Measurements from ENCODE around the gene WASF2.
"Not testable (repeated sequence)": the region's sequence is repeated elsewhere in the genome, so short reads cannot be mapped to it uniquely, and the experiment has no call there.

Gene WASF2

DNA sequence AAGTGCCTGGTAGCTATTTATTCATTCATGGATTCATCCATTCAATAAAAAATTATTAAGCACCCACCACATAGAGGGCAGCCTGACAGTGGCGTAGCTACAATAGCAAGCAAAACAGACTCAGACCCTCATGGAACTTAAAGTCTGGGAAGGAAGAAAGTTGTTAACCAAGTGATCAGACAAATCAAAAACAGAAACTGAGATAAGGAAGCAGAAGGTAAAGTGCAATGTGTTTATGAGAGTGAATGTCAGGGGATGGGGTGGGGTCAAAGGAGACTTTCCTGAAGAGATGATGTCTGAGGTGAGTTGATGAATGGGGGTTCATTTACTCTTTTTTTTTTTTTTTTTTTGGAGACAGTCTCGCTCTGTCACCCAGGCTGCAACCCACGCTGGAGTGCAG lies 2.8 kb upstream of the WASF2 start:
- DNase-seq, result no peak

DNA sequence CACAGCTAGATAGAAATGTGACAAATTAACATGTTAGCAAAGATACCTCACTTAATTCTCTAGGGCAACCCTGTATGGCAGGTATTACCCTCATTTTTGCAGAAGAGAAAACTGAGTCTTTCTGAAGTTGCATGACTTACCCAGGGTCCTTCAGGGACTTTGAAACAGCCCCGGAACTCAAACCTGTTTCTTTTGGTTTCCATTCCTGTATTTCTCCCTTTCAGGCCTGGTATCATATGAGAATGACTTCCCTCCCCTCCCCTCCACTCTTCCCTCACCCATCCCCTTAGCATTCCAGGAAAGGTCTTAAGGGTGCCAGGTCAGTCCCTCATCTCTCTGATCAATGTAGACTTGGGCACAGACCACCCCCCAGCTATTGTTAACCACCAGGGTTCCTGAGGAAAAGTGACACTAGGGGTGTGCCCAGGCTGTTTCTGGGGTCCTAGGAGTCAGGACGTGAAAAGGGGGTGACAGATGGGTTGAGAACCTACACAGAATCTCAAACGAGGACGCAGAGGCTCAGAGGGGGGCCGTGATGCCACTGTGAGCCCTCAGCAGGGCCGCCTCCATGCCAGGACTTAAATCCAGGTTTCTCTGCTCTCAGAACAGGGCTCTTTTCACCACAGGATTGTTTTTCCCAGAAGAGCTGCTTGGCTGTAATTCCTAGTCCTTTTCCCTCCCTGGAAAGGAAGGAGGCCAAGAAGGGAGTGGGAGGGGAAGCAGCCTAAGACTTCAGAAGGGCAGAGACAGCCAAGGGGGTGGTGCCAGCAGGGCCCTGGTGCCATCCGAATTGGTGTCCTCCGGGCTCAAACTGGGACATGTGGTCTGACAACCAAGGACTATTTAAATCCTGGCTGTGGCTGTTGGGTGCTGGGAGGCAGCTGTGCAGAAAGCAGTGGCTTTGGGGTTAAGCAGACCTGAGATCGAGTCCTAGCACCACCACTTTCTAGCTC lies 2.1 kb upstream of the WASF2 start:
- DNase-seq, result no peak

DNA sequence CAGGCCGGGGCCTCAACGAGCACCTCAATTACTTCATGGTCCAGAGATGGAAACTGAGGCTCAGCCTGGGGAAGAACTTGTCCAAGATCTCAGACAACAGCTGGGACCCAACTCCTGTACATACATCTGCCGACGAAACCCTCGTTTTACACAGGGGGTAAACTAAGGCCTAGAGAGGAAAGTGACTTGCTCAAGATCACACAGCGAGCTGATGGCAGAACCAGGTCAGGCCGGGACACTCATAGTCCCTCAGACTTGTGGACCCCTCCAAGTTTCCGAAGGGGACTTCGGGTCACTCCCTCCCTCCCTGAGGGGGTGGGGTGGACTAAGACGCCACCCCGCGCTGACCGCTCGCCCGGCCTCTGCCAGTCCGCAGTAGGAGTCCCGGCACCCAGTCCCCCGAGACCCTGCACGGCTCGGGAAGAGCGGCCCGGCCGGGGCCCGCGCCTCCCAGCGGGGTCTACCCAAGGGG lies 430 bp downstream of the WASF2 start:
- no peak for DNase-seq

DNA sequence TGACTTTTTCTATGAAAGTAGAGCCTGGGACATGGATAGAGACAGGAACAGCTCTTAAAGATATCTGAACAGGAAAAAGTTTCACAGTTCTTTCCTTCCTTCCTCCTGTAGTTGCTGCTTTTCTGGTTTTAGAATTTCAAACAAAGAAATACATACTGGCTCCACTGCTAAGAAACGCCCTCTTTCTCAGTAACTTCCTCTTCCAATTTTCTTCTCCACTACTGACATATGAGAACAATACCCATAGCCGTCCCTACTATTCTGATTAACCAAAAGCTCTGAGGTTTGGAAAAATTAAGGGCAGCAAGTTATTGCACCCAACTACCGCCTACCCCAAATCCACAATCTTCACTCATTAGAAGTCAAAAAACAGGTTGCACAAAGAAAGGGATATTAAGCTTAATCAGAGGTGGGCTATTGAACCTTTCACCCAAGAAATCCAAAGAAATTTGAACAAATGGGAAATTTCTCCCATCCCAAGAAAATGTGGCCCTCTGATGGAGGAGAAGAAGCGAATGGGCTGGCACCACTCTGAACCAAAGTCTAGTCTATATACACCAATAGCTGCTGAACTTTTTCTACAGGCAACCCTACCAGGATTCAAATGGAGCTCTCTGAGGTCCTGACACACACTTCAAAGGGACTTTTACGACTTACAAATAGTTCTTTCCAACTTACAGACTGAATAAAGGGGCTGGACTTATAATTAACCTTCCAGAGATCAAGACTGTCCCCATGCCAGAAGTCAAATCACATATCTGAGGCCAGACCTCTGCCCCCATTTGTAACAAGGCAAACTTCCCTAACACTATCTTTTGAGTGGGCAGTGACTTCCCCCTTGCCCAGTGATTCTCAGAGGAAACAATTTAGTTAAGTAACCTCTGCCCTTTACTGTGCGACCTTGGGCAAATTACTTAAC lies 1.7 kb downstream of the WASF2 start:
- no peak for DNase-seq

DNA sequence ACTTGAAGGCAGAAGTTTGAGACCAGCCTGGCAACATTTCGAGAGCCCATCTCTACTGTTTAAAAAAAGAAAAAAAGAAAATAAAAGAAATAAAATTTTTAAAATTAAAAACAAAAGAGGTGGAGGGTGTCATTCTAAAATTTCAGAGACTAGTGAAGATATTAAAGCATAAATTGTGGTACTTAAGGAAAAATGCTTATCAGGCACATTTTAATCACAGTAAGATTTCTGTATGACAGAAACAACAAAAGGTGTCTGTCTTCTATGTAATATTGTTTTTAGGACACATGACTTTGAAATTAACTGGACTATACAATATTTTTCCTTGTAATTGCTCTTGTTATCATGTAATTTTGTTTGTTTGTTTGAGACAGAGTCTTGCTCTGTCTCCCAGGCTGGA lies 4.6 kb downstream of the WASF2 start:
- DNase-seq, result no peak

DNA sequence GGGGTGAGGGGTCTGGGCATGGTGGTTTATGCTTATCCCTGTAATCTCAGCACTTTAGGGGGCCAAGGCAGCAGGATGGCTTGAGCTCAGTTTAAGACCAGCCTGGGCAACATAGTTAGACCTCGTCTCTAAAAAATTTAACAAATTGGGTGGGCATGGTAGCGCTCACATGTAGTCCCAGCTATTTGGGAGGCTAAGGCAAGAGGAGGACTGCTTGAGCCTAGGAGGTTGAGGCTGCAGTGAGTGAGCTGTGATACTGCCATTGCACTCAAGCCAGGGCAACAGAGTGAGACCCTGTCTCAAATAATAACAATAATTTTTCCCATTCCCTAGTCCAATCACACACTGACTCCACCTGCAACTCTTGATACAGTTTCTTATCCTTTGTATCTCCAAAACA lies 6.3 kb downstream of the WASF2 start:
- DNase-seq, result no peak

DNA sequence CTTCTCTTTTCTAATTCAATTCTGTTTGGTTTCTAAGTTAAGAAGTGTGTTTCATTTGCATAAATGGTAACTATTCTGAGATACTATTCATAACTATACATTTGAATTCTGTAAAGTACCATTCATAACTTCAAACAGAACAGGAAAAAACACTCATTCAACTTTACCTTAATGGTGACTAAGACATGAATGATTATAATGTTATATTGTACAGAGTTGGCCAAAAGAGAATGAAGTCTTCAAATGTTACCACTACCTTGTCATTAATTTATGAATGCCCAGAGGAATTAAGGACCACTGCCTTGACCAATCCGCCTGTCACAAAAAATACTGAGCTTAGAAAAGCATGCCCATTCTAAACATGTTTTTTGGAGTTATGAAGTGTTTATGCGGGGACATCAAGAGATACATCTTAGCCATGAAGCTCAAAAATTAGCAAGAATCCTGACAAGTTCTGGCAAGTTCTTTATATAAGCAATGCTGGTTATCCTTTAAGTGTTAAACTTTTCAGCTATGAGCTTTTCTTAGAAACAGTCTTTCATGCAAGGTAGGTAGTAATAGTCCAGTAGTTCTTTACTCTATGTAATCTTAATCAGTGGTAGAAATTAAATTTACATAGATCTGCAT lies 7.9 kb downstream of the WASF2 start:
- DNase-seq, result no peak

DNA sequence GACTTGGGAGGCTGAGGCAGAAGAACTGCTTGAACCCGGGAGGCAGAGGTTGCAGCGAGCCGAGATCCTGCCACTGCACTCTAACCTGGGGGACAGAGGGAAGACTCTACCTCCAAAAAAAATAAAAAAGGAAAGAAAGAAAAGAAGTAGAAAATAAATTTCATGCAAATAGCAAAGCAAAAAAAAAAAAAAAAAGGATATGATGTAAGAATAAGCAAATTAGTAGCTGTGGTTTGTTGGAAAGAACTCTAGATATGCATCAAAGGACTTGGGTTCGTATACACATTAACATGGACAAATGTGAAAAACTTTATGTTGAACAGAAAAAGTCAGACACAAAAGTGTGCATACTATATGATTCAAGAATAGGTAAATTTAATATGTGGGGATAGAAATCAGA lies 11.9 kb downstream of the WASF2 start:
- no peak for DNase-seq

DNA sequence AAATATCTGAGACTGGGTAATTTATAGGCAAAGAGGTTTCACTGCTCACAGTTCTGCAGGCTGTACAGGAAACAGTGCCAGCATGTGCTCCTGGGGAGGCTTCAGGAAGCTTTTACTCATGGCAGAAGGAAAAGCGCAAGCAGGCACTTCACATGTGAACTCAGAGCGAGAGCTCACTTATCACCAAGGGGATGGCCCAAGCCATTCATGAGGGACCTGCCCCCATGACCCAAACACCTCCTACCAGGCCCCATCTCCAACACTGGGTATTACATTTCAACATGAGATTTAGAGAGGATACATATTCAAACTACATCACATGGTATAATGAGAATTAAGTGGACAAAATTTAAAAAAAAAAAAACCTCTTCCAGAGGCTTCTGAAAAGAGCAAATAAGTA lies 13.7 kb downstream of the WASF2 start:
- DNase-seq, result no peak

DNA sequence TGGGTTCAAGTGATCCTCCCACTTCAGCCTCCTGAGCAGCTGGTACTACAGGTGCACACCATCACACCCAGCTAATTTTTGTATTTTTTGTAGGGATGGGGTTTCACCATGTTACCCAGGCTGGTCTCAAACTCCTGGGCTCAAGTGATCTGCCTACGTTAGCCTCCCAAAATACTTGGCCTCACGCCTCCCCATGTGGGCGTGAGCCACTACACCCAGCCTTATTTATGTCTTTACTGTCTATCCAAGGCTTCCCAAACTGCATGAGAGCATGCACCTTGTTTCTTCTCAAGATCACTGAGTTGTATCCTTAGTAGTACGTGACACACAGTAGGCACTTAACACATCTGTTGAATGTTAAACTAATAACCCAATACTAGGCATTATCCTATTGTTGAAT lies 14.2 kb downstream of the WASF2 start:
- DNase-seq, result no peak

DNA sequence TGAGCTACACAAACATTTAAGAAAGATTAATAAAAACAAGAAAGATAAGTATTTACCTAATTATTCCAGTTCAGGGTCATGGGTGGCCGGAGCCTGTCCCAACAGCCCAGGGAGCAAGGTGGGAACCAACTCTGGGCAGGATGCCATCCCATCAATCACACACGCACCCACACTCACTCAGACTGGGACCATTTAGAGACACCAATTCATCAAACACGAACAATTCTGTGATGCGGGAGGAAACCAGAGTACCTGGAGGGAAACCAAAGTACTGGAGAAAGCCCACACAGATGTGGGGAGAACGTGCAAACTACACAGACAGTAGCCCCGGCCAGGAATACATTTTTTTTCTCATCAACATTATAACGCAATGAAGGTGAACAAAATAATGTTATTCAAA lies 16.2 kb downstream of the WASF2 start:
- DNase-seq, result no peak

DNA sequence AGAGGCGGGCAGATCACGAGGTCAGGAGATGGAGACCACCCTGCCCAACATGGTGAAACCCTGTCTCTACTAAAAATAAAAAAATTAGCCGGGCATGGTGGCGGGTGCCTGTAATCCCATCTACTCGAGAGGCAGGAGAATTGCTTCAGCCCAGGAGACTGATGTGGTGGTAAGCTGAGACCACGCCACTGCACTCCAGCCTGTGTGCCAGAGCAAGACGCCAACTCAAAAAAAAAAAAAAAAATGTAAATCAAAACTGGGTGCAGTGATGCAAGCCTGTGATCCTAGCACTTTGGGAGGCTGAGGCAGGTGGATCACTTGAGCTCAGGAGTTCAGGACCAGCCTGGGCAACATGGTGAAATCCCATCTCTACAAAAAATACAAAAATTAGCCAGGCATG lies 17.9 kb downstream of the WASF2 start:
- DNase-seq, result not testable (repeated sequence)

DNA sequence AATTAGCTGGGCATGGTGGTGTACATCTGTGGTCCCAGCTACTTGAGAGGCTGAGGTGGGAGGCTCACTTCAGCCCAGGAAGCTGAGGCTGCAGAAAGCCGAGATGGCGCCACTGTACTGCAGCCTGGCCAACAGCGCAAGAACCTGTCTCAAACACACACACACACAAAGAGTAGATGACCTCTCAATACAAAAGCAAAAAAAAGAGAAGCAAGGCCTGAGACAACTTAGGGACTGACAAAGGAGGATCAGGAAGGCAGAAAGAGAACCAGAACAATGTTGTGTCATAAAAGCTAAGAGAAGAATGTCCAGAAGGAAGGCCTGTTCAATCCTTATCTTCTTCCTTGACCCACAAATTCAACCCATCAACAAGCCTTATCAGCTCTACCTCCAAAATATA lies 18.5 kb downstream of the WASF2 start:
- no peak for DNase-seq

DNA sequence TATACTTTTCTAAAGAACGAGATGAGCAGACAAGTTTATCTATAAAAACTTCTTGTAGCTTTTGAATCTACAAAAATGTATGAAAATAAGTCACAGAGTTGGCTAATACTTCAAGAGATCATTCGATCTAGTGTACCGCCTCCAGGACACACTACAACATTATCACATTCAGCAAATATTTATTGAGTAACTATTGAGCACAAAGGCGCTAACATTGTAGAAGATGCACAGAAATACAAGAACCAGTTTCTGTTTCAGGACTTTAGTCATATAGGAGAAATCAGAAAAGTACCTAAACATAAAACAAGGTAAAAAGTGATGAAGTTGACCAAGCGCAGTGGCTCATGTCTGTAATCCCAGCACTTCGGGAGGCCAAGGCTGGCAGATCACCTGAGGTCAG lies 20.6 kb downstream of the WASF2 start:
- no peak for DNase-seq

DNA sequence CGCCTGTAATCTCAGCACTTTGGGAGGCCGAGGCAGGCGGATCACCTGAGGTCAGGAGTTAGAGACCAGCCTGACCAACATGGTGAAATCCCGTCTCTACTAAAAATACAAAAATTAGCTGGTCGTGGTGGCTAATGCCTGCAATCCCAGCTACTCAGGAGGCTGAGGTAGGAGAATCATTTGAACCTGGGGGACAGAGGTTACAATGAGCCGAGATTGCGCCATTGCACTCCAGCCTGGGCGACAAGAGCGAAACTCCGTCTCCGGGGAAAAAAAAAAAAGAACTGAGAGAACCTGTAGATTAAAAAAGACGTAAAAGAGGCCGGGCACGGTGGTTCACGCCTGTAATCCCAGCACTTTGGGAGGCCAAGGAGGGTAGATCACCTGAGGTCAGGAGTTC lies 21.6 kb downstream of the WASF2 start:
- DNase-seq, result not testable (repeated sequence)

DNA sequence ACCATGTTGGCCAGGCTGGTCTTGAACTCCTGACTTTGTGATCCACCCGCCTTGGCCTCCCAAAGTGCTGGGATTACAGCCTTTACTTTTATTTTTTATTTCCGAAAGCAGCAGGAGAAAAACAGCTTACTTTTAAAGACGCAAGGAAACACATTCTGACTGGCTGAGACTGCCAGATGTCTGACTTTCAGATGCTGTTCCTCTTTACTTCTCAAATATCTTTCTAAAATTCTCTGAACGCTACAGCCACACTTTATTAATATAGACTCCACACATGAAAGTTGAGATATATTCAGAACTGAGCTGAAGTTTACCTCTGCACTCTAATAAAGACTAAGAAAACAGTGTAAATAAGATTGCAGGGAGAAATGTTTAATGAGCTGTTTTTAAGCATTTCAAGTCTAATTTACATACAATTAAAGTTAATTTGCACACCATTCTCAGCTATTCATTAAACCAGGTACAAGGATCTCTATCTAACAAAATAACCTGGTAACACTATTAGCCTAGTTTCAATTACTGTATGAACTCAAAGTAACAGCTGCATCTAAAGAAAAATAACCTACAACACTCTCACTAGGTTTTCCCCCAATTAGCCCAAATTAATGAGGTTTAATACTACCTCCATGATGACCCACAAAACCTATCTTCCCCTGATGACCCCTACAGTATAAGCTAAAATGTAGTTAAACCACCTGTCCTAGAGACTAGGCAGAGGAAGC lies 24.9 kb downstream of the WASF2 start:
- no peak for DNase-seq

DNA sequence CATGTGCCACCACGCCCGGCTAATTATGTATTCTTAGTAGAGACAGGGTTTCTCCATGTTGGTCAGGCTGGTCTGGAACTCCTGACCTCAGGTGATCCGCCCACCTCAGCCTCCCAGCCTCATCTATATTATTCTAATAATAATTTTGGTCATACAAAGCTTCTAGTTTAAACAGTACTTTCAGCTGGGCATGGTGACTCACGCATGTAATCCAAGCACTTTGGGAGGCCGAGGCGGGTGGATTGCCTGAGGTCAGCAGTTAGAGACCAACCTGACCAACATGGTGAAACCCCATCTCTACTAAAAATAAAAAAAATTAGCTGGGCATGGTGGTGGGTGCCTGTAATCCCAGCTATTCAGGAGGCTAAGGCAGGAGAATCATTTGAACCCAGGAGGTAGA lies 26.1 kb downstream of the WASF2 start:
- not testable (repeated sequence) for DNase-seq

DNA sequence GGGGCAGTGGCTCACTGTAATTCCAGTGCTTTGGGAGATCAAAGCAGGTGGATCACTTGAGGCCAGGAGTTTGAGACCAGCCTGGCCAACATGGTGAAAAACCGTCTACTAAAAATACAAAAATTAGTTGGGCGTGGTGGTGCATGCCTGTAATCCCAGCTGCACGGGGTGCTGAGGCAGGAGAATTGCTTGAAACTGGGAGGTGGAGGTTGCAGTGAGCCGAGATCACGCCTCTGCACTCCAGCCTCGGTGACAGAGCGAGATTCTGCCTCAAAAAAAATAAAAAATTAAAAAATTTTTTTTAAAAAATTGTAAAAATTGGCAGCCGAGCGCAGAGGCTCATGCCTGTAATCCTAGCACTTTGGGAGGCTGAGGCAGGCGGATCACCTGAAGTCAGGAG lies 31.4 kb downstream of the WASF2 start:
- not testable (repeated sequence) for DNase-seq

DNA sequence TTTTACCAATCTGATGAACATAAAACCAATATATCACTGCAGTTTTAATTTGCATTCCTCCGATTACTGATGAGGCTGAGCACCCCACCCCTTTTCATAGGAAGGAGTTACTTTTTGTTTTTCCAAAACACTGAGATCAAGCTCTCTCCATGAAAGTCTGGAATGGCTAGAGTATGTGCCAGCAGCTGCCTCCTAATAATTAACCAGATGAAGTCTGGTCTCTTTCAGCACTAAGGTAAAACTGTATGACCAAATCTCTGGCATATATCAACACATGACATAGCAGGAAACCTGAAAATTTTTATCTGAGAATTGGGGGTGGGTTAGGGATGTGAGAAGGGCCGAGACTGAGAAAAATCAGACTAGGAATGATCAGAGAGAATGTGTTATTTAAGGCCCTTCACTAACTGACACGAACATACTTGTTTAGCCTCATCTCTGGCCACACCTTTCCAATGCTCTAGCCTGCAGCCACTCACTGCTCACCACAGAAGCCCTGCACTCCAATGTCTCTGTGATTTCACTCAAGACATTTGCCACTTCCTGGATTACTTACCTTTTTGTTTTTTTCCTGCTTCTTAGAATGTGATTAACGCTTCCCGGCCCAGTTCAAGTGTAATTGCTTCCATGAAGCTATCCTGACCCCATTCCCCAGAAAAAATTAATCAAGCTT lies 34.7 kb downstream of the WASF2 start:
- DNase-seq, result no peak

DNA sequence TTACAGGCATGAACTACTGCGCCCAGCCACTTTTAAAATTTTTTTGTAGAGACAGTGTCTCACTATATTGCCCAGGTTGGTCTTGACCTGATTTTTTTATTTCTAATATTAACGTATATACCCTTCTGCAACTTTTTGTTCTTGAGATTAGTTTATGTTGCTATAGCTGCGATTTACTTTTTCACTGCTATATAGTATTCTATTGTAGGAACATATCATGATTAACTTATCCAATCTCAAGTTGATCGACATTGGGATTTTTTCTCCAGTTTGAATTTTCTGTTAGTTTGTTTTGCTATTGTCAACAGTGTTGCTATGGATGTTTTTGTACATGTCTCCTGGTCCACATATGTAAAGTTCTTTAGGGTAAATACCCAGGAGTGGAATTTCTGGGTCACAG lies 35.4 kb downstream of the WASF2 start:
- no peak for DNase-seq

DNA sequence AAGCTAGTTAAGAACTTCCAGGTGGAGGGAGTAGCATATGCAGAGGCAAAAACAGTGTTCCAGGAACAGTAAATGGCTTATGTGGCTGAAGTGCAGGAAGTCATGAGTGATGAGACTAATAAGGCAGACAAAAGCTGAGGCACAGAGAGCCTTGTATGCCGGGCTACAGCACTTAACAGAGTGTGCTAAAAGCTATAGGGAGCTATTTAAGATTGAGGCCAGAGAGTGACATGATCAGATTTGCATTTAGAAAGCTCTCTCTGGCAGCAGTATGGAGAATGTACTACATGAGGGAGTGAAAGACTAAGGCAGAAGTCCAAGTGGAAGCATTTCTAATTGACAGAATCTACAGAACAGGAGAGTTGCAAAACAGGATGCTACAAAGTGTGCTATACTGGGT lies 38.6 kb downstream of the WASF2 start:
- no peak for DNase-seq

DNA sequence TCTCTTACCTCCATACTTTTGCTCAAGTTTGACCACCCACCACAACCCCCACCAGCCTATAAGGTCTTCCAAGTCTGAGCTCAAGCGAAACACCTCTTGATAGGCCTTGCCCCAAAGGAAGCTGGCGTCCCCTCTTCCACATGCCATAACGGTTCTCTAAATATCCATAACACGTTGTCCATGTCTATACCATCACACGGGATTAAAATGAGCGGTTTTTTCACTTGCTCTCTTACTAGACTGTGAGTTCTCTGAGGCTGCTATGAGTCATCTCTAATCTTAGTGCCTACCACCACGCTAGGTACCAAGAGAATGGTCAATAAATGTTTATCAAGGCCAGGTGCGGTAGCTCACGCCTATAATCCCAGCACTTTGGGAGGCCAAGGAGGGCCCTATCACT lies 41.0 kb downstream of the WASF2 start:
- DNase-seq, result no peak

All from fibroblast of upper back skin (primary cell).